SK-MEL-5 (cell line): ENCODE data around the gene CIAPIN1. TPM values are rescaled to one million over a fixed set of nuclear protein-coding genes. Genes with fewer than 3 reads are reported as not detected.

Experiments
- DNase-seq: peaks from one replicate; pipeline ENCODE4 v3.0.0-alpha.2; 2016; ENCODE audit warnings: low read depth, low spot score
- in situ Hi-C: cut with HindIII; loops from 2 replicates; pipeline ENCODE4 v1.10.0; 2016; ENCODE audit warnings: low sequenced_read_pairs, high pct_unique_total_duplicates, low pct_unique_long_range_greater_than_20kb
- polyA plus RNA-seq, 2 experiments: library from polyadenylated mRNA; depleted of rRNA; stranded (reverse); fragments of >200 nt; gene quantifications; 2 replicates each; pipeline ENCODE4 v1.2.3, GENCODE V29; 2015
- total RNA-seq: library from RNA; depleted of rRNA; stranded (reverse); fragments of >200 nt; shearing (Covaris generic); gene quantifications from 2 replicates; pipeline ENCODE4 v1.2.3, GENCODE V29; 2014; rRNA removed

The CIAPIN1 gene
- 81.6 and 82.3 TPM in 2 replicates for total RNA-seq
- 47.2 and 63.0 TPM in 2 replicates for polyA plus RNA-seq (2015; cell fraction: cytosol; rRNA removed)
- 81.4 and 98.5 TPM in 2 replicates for polyA plus RNA-seq (2015; cell fraction: nucleus; rRNA removed)

GRCh38 chr16:57447186-57447962 lies at the start of gene CIAPIN1, which contains the start of gene COQ9:
Gene CIAPIN1 (minus strand): TSS chr16:57447385. CDS start chr16:57440928, 6,457 bp downstream.
Gene COQ9 (plus strand): TSS chr16:57447479. CDS start chr16:57447506, 27 bp downstream.
- in situ Hi-C loops, result no loop called here
- peak; percentile 89 for DNase-seq

- in situ Hi-C loops, result no loop called here
- no peak for DNase-seq
Observed at GRCh38 chr16:57493767-57494166, 46.6 kb upstream of the CIAPIN1 start.

- no peak for DNase-seq
Observed at GRCh38 chr16:57489229-57489628, 42.0 kb upstream of the CIAPIN1 start.

DNA sequence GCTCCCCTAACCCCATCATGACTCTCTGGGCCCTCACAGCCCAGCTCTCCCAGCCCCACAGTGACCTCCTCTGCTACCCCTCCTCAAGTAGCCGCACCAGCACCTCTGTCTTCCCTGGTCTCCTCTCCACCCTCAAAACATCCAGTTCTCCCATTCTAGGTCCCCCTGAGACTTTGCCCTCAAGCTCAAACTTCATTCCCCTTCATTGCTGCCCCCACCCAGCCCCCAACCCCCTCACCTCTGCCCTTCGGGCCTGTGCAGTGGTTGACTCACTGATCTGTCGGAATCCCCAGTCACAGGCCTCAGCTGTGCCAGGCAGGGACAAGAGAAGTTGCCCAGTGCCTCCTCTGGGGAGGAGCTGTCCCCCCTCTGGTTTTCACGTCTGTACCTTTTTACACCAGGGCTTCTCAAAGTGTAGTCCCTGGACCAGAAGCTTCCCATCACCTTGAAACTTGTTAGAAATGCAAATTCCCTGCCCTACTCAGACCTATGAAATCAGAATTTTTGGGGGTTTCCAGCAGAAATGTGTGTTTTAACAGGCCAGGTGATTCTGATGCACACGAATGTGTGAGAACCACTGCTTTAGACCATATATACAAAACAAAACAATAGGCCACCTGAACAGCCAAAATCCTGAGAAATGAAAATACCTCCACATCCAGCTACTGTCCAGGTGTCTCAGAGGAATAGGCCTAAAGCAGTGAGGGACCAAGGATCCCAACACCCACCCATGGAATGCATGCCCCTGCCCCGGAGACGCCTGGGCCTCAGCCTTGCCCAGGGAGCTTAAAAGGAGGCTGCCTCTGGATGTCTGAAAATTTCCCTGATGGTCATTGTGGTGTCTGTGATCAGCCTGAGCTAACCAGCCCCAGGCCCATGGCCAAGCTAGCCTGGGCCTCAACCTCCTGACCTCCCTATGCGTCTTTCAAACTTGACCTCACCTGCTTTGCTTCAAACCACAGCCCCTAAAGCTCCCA lies 40.0 kb upstream of the CIAPIN1 start:
- in situ Hi-C loops, result no loop called here
- DNase-seq, result no peak

More at GRCh38 chr16:57489229-57489628, 42.0 kb upstream of the CIAPIN1 start:
- in situ Hi-C loops, result no loop called here

- in situ Hi-C loops, result no loop called here
- peak; percentile 49 for DNase-seq
Observed at GRCh38 chr16:57485916-57486857, 39.0 kb upstream of the CIAPIN1 start, which contains the start of gene DOK4. Gene DOK4 (minus strand): TSS chr16:57486493. CDS start chr16:57479507, 6,986 bp downstream.

DNA sequence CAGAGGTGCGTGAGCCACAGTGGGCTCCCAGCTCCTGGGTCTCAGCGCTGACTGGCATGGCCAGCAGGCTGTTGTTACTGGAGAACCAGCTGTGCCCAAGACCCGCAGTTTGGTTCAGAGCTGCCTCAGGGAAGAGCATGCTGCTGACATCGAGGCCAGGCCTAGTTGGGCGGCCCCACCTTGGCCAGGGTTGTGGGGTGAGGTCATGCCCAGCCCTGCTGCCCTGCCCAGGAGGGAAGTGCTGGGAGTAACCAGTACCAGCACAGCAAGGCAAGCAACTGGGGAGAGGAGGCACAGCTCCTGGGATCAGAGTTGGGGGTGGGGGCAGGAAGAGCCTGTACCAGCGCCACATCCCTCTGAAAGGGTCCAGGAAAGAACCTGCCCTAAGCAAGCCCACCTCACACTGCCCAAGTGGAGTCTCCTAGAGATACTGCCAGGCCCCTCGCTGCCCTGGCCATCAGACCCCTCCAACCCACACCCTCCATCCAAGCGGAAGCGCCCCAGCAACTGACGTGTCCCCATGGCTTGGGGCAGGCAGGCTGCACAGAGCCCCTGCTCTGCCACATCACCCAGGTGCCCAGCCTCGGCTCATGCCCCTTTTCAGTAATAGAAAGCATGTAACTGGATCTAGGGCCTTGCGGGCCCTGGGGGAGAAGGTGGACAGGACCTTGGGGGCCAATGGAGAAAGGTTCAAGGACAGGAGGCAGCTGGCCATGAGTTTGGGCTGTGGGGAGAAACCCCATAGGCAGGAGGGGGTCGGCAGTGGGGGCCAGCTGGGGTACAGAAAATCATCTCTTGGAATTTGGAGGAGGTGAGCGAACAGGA lies 38.1 kb upstream of the CIAPIN1 start:
- in situ Hi-C loops, result no loop called here
- no peak for DNase-seq

DNA sequence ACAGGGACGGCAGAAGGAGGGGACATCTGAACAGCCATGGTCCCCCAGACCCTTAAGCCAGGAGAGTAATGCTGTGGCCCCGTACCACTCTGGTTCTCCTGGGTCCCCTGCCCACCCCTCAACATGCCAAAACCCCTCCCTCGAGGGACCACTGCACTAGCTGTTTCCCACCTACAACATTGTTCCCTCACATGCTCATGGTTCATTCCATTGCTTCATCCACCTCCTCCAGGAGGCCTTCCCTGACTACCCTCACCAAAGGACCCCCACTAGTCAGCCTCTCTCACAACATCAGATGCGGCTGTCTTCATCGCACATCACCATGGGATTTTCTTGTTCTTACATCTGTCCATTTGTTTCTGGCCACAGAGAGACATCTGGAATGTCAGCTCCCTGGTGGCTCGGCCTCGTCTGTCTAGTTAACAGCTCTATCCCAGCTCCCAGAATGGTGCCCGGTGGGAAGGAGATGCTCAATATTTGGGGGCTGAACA lies 37.4 kb upstream of the CIAPIN1 start:
- in situ Hi-C loops, result no loop called here
- DNase-seq, result no peak

- DNase-seq, result no peak
Observed at GRCh38 chr16:57483725-57484514, 36.7 kb upstream of the CIAPIN1 start.

GRCh38 chr16:57482845-57483545 lies 35.8 kb upstream of the CIAPIN1 start:
- in situ Hi-C loops, result no loop called here
- DNase-seq, result no peak

More at GRCh38 chr16:57483725-57484514, 36.7 kb upstream of the CIAPIN1 start:
- in situ Hi-C loops, result no loop called here

GRCh38 chr16:57481421-57481820 lies 34.2 kb upstream of the CIAPIN1 start:
- in situ Hi-C loops, result no loop called here
- no peak for DNase-seq

- DNase-seq, result no peak
- in situ Hi-C loops, result no loop called here
Observed at GRCh38 chr16:57480754-57481230, 33.6 kb upstream of the CIAPIN1 start.

DNA sequence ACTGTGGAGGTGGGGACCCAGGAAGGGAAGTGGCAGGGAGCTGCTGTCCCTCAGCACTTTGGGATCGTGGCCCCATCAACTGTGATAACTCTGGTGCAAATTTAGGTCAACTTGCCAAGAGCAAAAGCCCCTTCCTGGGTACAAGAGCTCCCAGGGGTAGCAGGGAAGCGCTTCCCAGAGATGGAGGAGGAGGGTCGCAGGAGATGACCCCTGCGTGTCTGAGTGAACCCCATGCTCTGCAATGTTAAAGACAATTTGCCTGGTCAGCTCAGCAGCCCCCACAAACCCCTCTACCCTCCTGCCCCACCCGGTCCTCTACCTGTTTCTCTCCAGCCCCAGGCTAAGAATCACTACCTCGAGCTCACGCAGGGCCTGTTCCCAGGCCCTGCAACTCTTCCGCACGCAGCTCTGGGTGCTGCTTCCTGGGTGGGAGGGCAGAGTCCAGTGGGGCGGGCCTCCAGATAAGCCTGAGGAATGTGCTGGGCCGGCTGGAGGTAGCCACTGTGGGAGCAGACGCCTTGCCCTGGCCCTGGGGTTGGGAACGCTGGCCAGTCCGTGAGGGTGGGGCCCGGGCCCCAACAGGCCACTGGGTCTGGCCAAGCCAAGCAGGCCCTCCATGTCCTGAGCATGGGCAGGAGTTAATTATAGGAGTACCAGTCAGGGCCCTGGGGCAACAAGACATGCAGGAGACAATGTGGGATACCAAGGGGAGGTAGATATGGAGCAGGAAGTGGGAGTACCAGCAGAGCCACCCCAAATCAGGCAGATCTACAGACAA lies 33.0 kb upstream of the CIAPIN1 start:
- DNase-seq, result no peak
- in situ Hi-C loops, result no loop called here

- in situ Hi-C loops, result no loop called here
- peak; percentile 21 for DNase-seq
Observed at GRCh38 chr16:57479205-57479975, 32.2 kb upstream of the CIAPIN1 start.
